Pons (tissue), 1 donor: ENCODE measurements around the gene BTD.
"Not testable (repeated sequence)": the region's sequence is repeated elsewhere in the genome, so short reads cannot be mapped to it uniquely, and the experiment has no call there.

Experiments
- DNase-seq: peaks from one replicate; pipeline ENCODE4 v3.0.0-alpha.2; 2016; ENCODE audit warnings: low spot score

BTD gene

GRCh38 chr3:15604584-15604983 is 3.0 kb downstream of the BTD start:
- DNase-seq: not testable (repeated sequence)

- no peak for DNase-seq
Observed at GRCh38 chr3:15606434-15606891, 4.9 kb downstream of the BTD start.

DNA sequence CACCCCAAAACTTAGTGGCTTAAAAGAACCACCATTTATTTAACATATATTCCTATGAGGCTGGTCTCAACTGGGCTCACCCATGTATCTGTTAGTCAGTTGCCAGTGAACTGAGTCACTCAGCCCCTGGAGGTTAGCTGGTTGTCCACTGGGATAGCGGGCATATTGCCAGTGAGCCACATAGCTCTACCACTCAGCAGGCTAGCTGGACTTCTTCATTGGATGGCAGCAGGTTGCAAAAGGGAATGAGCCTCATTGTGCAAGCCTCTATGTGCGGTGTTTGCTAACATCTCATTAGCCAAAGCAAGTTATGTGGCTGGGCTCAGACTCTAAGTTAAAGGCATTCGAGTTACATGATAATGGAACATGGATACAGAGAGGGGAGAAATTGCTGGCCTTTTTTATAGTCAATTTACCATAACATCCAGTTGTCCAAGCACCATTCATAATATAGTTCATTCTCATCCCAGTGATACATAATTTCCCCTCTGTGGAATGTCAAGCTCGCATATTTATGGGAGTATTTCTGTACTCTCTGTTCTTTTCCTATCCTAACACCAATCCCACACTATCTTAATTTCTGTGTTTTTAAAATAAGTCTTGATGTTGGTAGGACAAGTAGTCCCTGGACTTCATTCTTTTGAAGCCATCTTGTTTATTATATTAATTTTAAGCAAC is 8.7 kb downstream of the BTD start:
- DNase-seq: no peak

GRCh38 chr3:15611018-15611417 is 9.5 kb downstream of the BTD start:
- no peak for DNase-seq

DNA sequence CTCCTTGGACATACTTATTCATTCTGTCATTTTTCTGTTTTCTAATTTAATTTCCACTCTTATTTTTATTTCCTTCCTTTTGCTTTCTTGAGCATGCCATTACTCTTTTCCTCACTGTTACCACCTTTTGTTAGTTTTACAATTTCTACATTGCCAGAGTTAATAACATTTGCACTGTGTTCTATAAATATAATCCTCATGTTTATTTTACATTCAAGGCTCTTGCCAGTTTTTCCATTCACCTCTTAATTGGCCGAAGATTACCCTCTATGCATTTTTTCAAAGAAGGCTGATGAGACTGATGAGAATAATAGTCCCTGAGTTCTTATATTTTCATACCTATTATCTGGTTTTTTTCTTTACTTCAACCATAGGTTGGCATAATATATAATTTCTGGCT is 10.5 kb downstream of the BTD start:
- no peak for DNase-seq

DNA sequence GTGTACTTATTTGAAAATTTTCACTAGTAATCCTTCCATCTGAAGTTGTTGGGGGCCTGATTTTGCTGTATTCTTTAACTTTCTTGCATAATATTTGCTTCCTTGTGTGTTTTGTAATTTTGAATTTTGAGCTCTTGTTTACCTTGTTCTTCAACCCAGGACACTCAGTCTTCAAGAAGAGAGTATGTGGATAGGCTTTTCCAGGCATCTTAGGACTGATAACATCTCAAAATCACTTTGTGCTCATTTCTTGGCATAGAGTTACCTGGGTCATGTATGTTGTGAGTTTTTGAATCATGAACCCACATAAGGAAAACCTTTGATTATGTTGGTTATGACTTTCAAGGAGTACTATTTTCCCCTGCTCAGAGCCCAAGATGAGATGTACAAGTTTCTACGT is 13.4 kb downstream of the BTD start:
- no peak for DNase-seq

- no peak for DNase-seq
Observed at GRCh38 chr3:15616053-15616452, 14.5 kb downstream of the BTD start.

DNA sequence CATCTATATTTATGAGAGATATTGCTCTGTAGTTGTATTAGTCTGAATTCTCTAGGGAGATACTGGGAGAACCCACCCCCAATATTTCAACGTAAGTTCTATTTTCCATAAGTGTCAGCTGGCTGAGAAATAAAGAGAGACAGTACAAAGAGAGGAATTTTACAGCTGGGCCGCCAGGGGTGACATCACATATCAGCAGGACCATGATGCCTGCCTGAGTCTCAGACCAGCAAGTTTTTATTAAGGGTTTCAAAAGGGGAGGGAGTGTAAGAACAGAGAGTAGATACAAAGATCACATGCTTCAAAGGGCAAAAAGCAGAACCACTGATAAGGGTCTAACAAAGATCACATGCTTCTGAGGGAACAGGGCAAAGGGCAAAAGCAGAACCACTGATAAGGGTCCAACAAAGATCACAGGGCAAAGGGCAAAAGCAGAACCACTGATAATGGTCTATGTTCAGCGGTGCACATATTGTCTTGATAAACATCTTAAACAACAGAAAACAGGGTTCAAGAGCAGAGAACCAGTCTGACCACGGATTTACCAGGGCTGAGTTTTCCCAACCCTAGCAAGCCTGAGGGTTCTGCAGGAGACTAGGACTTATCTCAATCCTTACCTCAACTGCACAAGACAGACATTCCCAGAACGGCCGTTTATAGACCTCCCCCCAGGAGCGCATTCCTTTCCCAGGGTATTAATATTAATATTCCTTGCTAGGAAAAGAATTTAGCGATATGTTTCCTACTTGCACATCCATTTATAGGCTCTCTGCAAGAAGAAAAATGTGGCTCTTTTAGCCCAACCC is 18.3 kb downstream of the BTD start:
- DNase-seq: not testable (repeated sequence)

DNA sequence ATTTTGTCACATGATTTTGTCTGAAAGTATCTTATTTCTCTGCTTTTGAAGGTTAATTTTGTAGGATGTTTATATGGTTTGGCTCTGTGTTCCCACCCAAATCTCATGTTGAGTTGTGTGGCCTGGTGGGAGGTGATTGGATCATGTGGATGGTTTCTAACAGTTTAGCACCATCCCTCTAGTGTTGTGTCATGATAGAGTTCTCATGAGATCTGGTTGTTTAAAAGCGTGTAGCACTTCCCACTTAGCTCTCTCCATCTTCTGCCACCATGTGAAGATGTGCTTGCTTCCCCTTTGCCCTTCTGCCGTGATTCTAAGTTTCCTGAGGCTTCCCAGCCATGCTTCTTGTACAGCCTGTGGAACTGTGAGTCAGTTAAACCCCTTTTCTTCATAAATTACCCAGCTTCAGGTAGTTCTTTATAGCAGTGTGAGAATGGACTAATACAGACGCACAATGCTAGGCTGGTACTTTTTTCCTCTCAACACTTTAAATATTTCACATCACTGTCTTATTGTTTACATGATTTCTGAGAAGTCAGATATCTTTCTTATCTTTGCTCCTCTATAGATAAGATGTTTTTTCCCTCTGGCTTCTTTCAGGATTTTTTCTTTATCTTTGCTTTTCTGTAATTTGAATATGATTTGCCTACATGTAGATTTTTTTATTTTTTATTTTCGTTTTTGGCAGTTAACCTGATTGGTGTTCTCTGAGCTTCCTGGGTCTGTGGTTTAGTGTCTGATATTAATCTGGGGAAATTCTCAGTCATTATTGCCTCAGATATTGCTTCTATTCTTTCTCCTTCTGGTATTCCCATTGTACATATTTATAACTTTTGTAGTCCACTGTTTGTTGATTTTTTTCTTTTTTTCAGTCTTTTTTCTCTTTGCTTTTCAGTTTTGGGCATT is 22.2 kb downstream of the BTD start:
- no peak for DNase-seq

GRCh38 chr3:15628967-15629366 is 27.4 kb downstream of the BTD start:
- no peak for DNase-seq

DNA sequence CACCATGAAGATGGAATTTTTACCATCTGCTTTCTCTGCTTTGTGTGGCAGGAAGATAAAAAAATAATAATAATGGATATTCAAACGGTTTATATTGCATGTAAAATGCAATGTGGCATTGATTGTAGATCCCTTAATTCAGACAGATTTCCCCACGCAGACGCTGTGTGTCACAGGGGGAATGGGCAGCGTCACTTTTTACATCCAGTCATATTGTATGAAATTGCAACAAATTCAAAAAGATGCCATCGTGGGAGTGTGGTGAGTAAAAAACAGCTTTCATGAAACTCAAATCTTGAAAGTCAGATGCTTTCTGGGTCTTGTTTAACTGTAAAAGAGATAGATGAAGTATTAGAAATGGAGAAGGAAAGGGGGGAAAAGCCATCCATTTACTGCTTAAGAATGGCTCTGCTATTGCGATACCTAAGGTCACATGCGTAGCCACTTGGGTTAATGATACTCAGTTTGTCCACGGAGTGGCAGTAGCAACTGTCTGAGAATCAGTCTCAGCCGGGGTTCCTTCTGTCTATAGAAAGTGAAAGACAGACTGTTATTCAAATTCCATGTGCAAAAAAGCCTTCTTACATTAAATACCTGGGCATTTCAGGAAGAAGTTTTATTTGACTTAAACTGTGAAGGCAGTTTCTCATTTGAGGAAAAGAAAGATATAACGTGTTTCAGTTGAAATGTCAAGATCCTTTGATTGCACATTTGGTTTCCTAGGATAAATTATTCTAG is 28.5 kb downstream of the BTD start:
- DNase-seq: peak; percentile 95

DNA sequence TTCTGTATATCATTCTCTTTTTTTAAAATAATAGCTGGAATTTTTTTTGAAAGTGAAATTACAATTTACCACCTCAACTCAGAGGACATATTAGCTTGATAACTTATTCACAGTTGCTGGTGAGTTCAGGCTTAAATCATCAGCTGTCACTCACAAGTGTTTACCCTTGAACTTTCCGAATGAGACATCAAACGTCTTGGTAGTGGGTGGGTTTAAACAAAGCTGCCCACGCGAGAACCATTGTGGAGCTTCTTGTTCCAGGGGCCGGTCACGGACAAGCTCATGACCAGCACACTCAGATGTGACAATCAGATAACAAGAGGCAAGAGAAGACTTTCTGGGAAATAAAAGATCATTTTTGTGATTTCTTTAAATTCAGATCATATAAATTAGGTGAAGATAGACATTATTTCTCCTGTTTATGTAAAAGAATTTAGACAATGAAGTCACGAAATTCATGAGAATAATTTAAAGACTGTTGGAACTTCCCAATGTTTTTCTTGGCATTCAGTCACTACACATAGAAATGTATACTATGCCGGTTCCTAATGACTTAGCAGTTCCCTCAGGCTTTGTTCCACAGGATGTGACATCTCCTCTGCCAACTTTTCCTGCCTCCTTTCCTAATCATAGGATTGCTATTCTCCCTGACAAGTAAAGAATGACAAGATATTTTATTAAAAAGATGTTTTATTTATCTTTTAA is 29.3 kb downstream of the BTD start:
- DNase-seq: peak; percentile 78

- DNase-seq: peak; percentile 44
Observed at GRCh38 chr3:15631426-15632211, 30.1 kb downstream of the BTD start.

GRCh38 chr3:15632212-15632580 is 30.7 kb downstream of the BTD start:
- no peak for DNase-seq

- no peak for DNase-seq
Observed at GRCh38 chr3:15633159-15633558, 31.6 kb downstream of the BTD start.

DNA sequence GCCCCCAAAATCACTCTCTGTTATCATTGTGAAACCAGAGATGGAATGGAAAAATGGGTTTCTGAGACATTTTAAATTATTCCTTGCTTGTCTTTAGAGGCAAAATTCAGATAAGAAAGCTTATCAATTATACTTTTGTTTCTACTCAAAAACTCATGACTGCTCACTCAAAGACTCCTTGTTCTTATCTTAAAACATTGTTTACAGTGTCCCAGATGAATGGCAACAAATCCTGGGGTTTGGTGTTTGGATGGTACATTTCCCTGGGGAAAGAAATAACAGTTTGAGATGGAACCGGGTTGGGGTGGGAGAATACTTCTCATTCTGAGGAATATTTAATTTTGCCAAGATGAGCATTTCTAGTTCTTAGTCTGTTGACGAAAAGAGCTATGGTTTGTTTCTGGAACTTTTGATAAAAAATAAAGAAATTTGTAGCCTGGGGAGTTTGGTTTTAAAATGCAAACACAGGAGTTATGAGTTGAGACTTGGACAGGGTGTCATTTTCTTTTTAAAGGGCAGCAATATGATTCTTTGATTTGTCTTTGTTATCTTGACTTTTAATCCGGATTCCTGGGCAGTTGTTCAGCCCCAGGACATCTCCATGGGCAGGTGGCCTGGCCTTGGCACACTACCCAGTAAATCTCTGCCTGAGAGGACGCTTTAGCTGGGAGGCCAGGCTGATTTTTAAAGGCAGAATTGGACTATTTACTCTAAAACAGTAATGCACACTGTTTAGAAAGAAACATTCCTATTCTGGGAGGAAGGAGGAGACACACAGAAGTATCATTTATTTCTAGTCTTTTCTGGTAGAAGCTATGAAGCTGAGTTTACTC is 32.4 kb downstream of the BTD start:
- DNase-seq: peak; percentile 76

DNA sequence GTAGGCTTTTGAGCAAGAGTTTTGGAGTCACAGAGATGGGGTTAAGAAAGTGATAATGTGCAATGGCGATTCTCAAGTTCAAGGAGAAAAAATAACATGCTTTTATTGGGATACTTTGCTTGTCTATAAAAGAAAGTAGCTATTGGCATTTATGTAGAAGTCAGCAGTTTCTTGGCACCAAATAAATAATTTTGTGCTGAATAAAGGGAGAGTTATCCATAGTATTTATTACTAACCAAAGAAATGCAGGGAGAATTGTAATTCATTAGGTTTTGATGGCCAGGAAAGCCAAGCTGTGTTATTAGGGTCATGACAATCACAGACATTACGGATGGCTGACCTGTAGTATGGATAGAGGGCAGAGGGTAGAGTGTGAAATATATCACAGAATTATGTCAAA is 33.1 kb downstream of the BTD start:
- no peak for DNase-seq

DNA sequence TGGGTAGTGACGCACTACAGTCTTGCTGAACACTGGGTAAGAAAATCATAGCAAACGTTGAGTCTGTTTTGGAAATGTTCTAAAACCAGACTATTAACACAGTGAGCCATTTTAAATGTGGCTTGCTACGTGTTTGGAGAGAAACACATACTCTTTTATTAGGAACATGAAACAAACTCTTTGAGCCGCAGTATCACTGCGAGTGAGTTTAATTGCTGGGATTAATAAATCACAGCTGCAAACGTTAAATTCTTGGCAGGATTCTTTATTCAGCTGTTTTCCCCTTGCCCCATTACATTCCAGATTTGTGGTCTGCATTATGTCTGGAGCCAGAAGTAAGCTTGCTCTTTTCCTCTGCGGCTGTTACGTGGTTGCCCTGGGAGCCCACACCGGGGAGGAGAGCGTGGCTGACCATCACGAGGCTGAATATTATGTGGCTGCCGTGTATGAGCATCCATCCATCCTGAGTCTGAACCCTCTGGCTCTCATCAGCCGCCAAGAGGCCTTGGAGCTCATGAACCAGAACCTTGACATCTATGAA is 33.6 kb downstream of the BTD start:
- DNase-seq: peak; percentile 79

DNA sequence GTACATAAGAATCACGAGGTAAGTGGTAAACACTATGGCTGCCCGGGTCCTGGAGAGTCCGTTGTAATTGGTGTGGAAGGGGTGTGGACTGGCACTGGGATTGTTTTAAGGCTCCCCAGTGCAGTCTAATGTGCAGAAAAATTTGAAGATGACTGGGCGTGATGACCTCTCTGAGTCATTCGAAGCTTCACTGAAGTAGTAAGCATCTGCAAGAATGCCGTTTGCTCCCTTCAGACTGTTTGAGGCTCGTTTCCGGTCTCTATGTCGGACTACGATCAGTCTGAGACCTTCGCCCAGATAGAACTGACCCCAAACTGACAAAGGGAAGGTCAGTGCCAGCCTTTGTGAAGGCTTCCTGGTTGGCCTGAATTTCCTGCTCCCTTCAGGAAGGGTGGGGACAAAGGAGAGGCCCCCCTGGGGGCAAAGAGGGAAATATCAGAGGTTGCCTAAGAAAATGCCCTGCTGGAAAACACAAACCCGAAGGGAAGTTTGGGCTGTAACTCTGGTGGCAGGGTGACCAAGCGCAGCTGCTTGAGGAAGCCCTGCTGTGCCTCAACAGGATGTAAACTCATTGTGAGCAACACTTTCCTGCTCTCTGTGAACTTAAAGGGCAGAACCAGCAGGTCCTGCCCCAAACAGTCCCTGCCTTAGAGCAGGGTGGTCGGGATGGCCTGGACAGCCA is 34.6 kb downstream of the BTD start:
- DNase-seq: no peak
